ENCODE results near the gene AMBRA1.
A peak's percentile ranks its signal among the peaks of the same experiment; 100 is the strongest.

AMBRA1 gene

DNA sequence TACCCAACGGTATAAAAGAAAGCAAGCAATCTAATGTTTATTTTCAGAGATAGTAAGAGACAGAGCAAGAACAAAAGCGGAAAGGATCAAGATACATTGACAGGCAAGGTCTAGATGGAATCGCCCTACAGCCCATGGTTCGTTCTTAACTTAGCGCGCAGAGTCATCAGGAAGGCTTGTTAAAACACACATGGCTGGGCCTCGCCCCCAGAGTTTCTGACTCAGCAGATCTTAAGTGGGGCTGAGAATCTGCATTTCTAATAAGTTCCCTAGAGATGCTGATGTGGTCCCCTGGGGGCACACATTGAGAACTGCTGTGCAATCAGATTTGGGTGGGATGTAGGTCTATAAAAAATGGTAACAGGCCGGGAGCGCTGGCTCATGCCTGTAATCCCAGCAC lies 166.5 kb downstream of the AMBRA1 start:
- no peak for DNase-seq

DNA sequence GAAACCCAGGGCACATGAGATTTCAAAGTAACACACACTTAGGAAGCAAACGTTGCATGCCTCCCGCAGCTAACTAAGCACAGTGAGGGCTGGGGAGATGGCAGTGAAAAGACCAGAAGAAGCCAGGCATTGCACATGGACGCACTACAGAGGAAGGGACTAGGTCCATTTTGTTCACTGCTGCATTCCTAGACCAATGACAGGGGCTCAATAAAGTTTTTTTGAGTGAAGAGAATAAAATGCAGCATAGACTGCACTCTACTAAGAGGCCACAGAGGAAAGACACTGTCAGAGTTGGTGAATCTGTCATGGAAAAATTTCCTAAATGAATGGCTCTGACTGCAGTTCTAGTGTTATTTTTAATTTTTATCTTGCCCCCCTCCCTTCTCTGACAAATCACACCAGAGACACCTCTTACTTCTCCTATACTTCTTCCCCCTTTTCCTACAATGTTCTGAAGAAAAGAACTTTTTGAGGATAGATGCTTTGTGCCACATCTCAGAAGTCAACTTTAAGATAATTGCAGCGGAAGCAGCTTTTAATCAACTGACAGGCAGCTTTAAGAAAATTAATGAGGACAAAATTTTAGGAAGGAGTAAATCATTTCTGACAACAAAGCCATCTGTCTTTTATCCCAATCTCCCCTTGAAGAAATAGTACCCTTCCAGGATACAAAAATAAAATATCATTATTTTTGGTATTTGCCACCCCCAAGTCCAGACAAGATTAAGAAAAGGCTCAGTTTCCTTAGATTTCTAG lies 167.4 kb downstream of the AMBRA1 start:
- no peak for DNase-seq

DNA sequence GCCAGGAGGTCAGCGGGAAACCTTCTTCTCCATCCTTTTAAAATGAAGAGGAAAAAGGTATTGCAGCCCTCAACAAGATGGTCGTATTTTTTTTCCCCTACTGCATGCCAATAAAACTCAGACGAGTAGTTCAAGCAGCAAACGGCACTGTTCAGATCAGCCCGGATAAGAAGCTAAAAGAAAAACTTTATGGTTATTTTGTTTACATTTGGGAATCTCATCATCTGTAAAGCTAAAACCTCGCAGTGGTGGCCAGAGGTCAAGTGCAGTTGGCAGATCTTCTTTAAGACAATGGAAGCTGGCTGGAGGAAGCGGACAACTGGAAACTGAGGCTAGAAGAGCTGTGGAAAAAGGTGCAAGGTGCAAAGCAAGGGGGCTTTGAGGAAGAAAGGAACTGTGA lies 171.2 kb downstream of the AMBRA1 start:
- no peak for DNase-seq

DNA sequence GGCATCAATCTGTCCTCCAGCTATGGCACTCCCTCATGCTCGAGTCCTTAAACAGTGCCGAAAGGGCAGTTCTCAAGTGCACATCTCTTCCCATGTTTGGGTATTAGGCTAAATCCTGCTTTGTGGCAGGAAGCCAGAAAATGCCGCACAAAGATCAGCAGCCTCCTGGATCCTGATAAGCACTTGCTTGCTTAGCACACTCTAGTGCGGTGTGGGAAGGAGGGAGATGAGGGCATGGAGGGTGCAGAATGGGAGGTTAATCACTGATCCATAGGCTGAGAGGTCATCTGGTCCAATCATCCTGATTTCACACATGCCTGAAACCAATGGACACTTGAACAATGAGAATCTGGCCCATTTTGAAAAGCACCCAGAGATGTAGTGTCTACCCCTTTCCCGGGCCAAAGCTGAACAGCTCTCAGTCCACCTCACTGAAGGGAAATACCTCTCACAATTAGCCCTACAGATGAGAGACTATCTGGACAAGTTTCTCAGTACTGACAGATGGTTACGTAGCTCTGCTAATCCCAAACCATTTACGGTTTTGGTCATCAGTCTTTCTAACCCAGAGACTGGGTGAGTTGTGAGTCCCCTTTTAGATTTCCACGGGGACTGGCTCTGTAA lies 172.5 kb downstream of the AMBRA1 start:
- no peak for DNase-seq

DNA sequence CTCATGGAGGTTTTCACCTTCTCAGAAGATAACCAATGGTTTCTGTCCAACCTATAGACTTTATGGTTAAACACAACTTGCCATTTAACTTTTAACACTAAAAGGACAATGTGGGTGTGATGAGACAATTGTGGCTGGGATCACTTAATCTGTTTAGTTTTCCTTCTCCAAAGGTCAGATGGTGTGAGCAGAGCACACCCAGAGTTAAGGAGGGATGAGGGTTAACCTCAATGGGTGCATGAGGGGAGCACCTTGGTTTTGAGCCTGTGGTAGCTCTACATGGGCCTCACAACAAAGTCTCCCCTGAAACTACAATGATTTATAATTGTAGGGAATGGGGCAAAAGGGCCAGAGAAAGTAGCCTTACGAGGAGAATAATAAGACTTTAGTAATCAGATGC lies 173.3 kb downstream of the AMBRA1 start:
- no peak for DNase-seq

DNA sequence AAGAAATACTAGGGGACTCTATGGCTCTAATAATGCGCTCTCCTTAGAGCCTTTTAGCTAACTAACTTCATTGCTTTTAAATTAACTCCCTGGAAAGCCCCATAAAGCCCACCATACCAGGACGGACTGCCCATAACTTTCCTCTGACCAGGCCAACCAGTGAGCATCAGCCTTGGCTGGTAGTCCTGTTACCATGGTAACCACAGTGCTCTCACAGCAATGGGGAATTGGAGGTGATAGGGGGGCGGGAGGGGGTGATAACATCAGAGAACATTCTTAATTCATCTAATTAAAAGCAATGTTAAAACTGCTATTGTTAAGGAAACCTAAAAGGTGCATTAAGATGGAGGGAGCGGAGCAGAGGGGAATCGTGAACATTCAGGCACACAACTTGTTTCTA lies 175.1 kb downstream of the AMBRA1 start:
- DNase-seq = no peak

DNA sequence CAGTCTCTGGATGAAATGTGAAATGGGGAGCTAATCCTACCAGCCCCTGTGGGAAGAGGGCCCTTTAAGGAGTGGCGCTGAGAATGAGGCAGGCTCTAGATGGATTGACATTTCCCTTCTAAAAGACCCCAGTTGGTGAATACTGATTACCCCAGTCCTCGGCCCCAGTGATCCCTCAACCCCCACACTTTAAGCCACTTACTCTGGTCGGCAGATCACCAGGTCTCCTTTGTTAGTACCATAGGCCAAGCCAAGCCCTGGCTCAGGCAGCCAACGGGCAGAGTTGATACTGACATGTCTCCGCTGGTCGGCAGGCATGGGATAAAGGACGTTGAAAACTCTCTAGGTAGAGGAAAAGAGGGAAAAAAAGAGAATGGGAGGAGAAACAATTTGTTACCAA lies 176.1 kb downstream of the AMBRA1 start:
- DNase-seq = no peak

DNA sequence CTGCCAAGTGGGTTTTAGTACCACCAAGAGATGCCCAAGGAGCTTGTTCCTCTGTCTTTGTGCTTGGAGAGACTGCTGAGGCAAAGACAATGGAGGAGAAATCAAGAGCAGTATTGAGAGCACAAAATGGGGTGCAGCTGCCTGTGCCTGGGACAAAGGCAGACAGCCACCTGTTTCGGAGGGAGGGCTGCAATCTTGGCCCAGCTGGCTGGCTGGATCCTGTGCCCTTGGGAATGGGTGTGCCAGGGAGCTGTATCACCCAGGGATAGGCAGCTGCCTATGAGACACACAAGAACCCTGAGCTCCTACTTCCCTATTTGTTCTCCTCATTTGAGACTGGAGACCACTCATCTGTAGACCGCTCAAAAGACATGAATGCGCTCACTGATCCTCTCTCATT lies 178.9 kb downstream of the AMBRA1 start:
- no peak for DNase-seq

DNA sequence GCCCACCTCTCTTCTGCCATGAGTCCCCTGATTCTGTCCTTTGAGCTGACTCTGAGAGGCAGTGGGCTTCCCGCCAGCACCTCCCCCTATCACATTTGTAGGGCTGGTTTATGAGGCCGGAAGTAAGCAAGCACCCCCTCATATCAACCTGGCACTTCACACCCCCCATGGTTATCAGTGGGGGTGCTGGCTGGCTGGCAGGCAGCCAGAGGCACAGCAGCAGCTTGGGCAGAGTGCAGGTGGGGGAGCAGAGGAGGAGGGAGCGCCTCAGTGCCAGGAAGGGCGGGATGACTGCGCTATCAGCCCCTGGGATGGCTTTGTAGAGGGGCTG lies 179.4 kb downstream of the AMBRA1 start:
- no peak for DNase-seq

DNA sequence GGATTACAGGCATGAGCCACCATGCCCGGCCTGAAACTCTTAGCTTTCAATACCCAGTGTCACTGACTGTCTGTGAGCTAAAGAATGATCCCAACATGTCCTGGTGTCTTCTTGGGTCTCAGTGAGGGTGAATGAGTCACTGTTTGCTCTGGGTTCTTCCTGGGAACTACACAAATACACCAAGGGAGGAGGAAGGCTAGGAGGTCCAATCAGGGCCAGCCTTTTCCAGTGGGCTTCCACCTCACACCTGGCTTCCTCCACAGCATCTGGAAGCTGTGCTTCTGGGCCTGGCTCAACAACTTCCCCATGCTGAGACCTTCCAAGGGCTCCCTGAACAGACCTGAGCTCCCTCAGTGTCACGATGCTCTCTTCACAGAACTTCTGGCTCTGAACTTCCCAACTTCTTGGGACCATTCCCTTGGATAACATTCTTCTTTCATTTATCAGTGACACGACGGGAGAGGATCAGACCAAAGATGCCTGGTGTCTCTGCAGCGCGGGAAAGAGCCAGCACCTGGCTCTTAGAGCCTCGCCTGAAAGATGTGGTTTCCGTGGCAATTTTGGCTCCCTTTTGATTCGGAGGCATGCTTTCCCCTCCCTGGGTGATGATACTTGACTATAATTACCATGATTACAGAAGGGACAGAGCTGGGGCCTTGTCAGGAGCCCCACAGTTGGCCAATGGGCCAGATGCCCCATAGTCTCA lies 179.9 kb downstream of the AMBRA1 start:
- no peak for DNase-seq

DNA sequence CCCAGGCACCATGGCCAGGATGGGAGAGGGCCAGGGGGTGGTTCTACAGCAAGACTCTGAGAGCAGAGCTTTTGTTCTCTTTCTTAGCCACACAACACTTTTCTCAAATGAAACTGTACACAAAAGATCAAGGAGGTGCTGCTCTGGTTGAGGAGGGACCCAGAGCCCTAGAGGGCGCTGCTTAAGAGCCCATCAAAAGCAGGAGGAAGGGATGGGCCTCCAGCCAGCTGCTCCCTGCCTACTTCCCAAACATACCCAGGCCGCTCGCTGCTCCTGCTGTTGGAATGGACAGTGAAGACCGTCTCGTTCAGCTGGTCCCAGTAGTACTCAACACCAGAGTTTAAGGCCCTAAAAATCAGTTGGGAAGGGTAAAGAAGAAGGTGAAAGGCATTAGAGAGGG lies 183.8 kb downstream of the AMBRA1 start:
- DNase-seq = no peak

DNA sequence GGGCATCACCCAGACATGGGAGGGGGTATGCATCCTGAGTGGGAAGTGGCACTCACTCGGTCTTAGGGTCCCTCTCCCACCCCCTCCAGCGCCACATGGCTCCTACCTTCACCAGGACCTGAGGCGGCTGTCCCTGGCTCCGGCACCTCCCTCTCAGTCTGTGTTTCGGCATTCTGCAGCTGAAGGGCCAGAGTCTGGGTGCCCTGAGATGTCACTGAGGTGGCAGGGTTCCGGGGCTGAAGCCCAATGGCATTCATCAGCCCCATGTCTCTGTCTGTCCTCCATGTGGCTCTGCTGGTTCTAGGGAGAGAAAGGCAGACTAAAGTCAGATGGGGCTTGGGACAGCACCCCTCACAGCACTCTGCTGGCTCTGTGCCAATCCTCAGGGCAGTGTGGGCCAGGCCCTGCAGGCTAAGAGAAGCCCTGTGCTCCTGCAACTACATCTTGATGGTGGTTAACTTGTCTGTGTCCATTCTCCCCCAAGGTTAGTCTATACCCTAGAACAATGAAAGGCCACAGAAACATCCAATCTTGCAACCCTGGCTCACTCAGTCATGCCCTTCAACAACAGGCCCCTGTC lies 185.3 kb downstream of the AMBRA1 start:
- DNase-seq = no peak

DNA sequence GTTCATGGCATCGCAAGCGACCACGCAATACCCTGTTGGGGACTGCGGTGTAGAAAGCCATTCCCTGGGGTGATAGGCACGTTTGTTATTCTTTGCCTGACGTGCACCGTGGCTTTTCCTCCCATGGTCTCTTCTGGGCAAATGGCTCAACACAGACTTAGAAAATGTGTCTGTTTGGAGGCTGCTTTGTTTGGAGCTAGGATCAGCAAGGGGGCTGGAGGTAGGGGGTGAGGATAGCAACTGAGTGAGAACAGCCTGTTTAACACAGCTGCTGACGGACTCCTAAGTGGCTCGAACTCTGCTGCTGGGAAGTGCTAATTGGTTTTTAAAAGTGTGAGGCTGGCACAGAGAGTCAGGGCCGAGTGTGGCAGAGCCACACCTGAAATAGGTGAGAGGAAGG lies 186.2 kb downstream of the AMBRA1 start:
- DNase-seq = no peak

DNA sequence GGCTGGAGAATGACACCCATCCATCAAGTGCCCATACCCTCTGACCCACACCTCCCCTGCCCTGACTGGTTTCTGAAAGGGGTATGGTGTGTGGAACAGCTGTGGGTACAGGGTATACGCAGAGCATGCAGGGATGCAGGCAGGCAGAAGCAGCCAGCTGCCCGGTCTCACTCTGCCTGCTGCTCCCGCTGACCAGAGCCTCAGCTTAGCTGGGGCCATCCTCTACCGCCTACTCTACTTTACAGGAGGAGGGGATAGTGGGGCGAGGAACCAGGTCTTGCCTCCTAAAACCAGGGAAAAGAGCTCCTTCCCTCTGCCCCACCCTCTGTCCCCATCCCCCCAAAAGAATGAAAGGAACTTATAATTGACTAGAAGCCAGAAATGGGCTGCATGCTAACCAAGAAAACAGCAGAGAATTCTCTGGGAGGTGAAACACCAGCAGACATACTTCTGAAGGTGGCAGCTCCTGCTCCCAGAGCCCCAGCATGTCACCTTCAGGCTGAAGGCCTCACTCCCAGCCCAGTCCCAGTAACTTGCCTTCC lies 189.3 kb downstream of the AMBRA1 start:
- no peak for DNase-seq

DNA sequence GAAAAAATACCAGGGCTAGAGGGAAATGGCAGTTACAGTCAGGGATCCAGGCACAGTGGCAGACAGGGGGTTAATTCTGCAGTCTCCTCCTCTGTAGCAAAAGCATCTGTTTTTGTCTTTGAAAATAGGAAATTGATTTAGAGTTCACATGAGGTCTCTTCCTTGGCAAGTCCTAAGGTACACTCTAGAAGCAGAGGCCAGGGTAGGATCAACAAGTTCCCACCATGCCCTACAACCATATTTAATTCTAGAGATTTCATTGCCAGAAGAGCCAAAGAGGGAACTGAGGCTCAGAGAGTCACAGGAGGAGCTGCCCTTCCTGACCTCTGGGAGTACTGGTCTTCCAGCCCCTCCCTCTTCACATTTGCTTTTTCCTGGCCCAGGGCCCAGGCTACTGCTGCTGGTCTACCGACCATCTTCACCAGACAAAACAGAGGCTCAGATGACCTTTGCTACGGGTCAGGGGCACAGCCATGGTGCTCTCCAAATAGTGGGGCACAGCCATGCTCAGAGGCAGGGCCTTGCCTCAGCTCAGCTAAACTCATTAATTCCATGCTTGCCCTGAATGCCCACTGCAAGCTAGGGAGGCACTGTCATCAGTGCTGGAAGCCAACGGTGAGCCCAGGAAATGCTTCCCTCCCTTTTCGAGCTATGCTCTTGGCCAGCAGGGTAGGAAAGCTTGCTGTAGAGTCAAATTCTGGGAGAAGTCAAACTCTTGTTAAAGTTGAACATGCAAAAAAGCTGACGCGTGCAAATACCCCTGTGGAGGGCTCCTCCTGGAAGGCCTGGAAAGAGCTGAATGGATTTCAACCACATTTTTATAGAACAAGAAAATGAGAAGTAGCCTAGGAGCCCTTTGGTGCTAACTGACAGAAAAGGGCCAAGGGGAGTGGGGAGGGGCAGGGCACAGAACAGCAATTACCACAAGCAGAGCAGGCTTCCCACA lies 190.6 kb downstream of the AMBRA1 start:
- DNase-seq = no peak

DNA sequence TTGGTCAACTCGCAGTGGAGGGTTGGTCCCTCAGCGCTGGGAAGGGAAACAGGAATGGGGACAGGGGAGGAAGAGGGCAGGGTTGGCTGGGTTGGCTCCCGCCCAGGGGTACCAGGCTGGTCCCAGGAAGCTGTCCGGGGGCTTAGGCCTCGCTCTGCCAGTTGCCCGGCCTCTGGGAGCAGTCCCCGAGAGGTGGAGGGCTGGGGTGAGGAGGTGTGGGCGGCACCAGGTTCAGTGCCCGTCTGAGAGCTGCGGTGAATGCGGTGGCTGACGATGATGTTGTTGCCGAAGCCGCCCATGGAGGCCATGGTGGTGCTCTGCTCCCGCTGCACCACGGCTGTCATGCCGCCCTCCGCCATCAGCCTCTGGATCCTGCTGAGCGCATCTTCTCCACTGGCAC lies 196.3 kb downstream of the AMBRA1 start:
- no peak for DNase-seq

DNA sequence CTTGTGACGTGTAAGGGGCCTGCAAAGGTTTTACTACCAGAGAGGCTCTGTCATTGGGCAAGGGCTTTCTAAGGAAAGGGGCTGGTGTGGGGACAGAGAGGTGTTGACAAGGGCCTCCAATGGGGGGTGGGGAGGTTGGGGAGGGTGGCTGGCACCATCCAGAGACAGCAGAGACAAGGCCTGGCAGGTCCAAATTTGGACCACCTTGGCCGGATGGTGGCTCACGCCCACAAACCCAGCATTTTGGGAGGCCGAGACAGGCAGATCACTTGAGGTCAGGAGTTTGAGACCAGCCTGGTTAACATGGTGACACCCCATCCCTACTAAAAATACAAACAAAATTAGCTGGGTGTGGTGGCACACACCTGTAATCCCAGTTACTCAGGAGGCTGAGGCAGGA lies 200.1 kb downstream of the AMBRA1 start:
- DNase-seq = no peak

DNA sequence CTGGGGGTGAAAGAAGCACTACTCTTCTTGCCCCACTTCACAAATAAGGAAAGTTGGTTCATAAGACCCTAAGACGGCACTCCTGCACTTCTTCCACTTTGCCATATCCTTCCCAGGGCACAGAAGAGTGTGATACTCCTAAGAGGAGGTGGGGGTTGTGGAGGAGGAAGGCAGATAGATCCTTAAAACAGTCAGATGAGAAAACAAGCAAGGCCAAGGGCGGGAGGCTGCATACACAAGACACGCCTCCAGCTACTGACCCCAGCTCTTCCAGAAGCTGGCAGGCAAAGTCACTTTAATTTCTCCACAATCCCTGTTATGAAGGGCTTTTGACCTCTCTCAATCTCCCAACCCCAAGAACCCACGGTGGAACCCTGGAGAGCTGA lies 200.6 kb downstream of the AMBRA1 start:
- no peak for DNase-seq

DNA sequence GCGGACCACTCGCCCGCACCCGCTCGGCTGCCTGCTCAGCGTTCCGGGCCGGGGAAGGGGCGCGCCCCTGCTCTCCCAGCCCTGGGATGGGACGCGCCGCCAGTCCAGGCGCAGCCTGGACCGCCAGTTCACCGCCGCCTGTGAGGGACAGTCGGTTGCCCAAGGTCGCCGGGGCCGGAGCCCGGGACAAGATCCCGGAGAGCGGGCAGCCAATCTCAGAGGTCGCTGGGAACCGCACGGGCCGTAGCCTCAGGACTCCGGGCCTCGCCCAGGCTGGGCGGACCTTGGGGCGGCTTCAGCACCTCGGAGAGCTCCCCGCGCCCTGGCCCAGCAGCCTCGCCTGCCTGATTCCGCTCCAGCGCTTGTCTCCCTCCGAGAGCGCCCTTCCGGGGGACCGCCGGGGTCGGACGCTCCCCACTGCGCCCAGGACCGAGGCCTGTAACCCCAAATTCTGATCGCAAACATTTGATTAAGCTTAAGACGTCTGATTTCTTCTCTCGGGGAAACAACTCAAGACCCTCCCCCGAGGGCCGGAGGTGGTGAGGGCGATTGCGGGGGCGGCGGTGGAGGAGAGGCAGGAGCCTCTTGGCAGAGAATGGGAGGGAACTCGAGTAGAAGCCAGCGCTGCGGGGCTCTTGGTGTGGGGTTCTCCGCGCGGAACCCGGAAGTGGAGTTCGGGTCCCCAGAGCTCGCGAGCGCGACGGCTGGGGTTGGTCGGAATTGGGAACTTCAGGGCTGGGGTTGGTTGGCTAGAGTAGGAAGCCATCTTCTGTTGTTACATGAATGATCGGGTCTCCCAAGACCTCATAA lies 201.2 kb downstream of the AMBRA1 start:
- peak; percentile 72 for DNase-seq

DNA sequence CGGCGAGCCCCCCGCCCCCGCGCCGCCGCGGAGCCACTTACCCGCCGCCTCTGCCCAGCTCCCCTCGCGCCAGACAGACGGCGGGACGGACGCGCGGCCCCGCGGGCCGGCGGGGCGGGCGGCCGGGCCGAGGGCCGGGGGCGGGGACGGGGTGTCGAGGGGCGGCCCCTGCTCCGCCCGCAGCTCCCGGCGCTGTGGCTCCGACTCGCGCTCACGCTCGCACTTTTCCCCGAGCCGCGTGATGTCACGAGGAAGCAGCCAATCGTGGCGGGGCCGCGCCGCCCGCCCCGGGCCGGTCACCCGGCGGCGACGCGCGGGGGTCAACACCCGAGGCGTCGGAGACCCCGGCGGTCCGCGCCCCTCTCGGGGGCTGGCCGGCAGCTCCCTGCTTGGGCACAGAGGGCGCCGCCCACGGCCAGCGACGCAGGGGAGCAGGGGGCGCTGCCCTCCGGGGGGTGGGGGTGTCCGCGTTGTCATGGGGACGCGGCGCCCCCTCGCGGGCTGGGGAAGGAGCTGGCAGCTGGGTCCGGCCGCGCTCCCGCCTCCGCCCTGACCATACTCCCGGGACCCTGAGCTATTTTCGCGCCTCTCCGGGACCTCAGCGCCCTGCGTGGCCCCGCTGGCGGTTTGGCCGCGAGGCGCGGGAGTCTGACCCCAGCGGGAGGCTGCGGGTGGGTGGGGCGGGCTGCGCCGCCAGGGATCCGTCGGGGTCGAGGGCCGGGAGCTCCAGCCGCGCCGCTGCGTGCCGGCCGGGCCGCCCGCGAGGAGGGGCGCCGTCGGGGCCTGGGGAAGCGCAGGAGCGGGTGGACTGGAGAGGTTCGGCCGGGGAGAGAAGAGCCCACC lies 202.0 kb downstream of the AMBRA1 start, which contains the start of gene CHRM4:
CHRM4 (minus strand) TSS at position 199 of the 843 bp plus-strand sequence. CDS start 5,219 bp downstream, outside the sequence.
- DNase-seq = no peak

DNA sequence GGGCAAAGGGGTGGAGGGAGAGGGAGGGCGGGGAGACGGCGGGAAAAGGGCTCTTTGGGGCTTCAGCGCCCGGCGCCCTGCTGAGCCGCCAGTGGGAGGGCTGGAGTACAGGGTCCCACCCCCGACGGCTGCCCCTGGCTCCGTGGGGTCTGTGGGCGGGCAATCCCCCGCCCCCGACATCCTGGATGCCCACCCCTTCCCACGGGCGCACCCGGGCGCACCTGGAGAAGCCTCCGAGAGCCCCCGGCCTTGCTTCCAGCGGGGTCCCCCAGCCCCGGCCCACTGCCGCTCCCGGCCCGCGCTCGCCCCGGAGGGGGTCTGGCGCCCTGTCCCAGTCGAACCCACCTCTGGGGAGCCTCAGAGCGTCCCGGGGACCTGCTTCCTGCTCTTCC lies 202.6 kb downstream of the AMBRA1 start:
- no peak for DNase-seq

Data from central memory CD4-positive, alpha-beta T cell (primary cell).